ENCODE measurements around the gene PCGF6.

PCGF6 gene

DNA sequence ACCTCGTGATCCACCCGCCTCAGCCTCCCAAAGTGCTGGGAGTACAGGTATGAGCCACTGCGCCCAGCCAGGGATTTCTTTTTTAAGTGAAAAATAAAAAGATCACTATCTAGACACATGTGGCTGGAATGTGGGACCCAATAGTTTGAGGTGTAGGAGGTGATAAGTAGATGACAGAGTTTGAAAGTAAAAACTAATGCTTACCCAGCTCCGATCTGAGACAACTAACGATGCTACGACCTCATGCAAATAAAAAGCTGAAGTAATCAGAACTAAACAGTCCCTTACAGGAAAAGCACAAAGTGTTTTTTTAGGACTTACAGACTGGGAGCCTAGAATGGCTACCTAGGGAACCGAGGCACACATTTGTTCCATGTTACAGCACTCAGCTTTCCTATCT lies 23.0 kb downstream of the PCGF6 start:
- Histone ChIP-seq H3K9ac (ENCODE audit: low read depth, low read length) (no peak overlapping the region), H3K79me2 (ENCODE audit: insufficient read depth, low read length) (no peaks in the 10 kb centered on the region), H3K36me3 (ENCODE audit: insufficient read depth, low read length) (peaks cover 71% of the 10 kb centered on the region), H3K27ac (ENCODE audit: low read length) (no peak overlapping the region), H2AFZ (ENCODE audit: low read depth, low read length) (no peak overlapping the region), H3K4me1 (ENCODE audit: insufficient read depth, low read length) (no peaks in the 10 kb centered on the region), H3K27me3 (ENCODE audit: insufficient read depth, low read length, poor library complexity) (no peaks in the 10 kb centered on the region), H3K4me2 (ENCODE audit: insufficient read depth, low read length) (no peak overlapping the region), H4K20me1 (ENCODE audit: insufficient read depth, low read length) (no peaks in the 10 kb centered on the region; the same call in 1 of the 2 replicates), H3K4me3 (ENCODE audit: low read depth in 1 of 2, low read length in 2 of 2) (no peak overlapping the region), H3K9me3 (ENCODE audit: insufficient read depth, low read length, severe bottlenecking) (no peaks in the 10 kb centered on the region)
- no peak for DNase-seq
- ATAC-seq (ENCODE audit: insufficient read depth, low read depth): no peak
- no peak for TF ChIP-seq EZH2 (IDR thresholded peaks at IDR 0.05; ENCODE audit: borderline replicate concordance, low read depth, low read length, severe bottlenecking)
- TF ChIP-seq, protein P1, sequence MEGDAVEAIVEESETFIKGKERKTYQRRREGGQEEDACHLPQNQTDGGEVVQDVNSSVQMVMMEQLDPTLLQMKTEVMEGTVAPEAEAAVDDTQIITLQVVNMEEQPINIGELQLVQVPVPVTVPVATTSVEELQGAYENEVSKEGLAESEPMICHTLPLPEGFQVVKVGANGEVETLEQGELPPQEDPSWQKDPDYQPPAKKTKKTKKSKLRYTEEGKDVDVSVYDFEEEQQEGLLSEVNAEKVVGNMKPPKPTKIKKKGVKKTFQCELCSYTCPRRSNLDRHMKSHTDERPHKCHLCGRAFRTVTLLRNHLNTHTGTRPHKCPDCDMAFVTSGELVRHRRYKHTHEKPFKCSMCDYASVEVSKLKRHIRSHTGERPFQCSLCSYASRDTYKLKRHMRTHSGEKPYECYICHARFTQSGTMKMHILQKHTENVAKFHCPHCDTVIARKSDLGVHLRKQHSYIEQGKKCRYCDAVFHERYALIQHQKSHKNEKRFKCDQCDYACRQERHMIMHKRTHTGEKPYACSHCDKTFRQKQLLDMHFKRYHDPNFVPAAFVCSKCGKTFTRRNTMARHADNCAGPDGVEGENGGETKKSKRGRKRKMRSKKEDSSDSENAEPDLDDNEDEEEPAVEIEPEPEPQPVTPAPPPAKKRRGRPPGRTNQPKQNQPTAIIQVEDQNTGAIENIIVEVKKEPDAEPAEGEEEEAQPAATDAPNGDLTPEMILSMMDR (IDR thresholded peaks at IDR 0.05; ENCODE audit: borderline replicate concordance, extremely low read depth, low read length, poor library complexity, severe bottlenecking): no peak

DNA sequence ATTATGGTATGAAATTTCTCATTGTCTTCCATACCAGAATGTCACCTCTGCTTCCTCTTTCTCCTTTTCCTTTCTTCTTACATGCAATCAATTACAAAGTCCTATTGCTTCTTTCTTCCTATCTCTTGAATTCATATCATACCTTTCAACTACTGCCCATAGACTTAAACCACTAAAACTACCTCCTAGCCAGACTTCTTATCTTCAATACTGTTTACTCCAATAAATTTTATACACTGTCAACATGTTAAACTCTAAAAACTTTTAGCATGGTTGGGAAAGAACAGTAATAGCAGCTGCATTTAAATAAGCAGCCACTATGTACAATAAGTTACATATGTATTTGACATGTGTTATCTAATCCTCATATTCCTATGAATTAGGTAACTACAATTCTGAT lies 34.9 kb downstream of the PCGF6 start:
- no peak overlapping the region for H3K9ac ChIP-seq (ENCODE audit: low read depth, low read length)
- H3K4me1 ChIP-seq (ENCODE audit: insufficient read depth, low read length): no peaks in the 10 kb centered on the region
- DNase-seq: no peak
- TF ChIP-seq, protein P1 (IDR thresholded peaks at IDR 0.05; ENCODE audit: borderline replicate concordance, extremely low read depth, low read length, poor library complexity, severe bottlenecking): no peak
- no peak for TF ChIP-seq EZH2 (IDR thresholded peaks at IDR 0.05; ENCODE audit: borderline replicate concordance, low read depth, low read length, severe bottlenecking)
- no peaks in the 10 kb centered on the region for H3K27me3 ChIP-seq (ENCODE audit: insufficient read depth, low read length, poor library complexity)
- H3K4me3 ChIP-seq (ENCODE audit: low read depth in 1 of 2, low read length in 2 of 2): no peak overlapping the region
- no peak overlapping the region for H3K27ac ChIP-seq (ENCODE audit: low read length)
- ATAC-seq (ENCODE audit: insufficient read depth, low read depth): no peak
- H3K79me2 ChIP-seq (ENCODE audit: insufficient read depth, low read length): no peaks in the 10 kb centered on the region
- peaks cover 70% of the 10 kb centered on the region for H3K36me3 ChIP-seq (ENCODE audit: insufficient read depth, low read length)
- H3K4me2 ChIP-seq (ENCODE audit: insufficient read depth, low read length): no peak overlapping the region
- no peaks in the 10 kb centered on the region for H3K9me3 ChIP-seq (ENCODE audit: insufficient read depth, low read length, severe bottlenecking)
- no peak overlapping the region for H2AFZ ChIP-seq (ENCODE audit: low read depth, low read length)
- H4K20me1 ChIP-seq (ENCODE audit: insufficient read depth, low read length): no peaks in the 10 kb centered on the region

DNA sequence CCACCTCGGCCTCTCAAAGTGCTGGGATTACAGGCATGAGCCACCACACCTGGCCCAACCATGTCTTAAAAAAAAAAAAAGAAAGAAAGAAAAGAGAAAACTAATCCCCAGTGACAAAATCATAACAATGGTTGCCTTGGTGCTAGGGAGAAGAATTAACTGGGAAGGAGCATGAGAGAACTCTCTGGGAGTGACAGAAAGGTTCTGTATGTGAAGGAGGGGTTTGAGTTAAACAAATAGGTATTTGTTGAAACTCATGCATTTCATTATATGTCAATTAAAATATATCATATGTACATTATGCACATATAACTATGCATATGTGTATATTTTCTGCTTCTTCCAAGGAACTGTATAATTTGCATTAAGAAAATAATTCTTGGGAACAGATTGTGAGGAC lies 40.7 kb downstream of the PCGF6 start:
- DNase-seq (no peak), ATAC-seq (ENCODE audit: insufficient read depth, low read depth) (no peak)
- Histone ChIP-seq H3K4me3 (ENCODE audit: low read depth in 1 of 2, low read length in 2 of 2) (no peak overlapping the region), H4K20me1 (ENCODE audit: insufficient read depth, low read length) (0 out of 2 replicates have a peak, but pooled peaks cover 3% of the 10 kb centered on the region), H2AFZ (ENCODE audit: low read depth, low read length) (no peak overlapping the region), H3K4me1 (ENCODE audit: insufficient read depth, low read length) (no peaks in the 10 kb centered on the region), H3K79me2 (ENCODE audit: insufficient read depth, low read length) (no peaks in the 10 kb centered on the region), H3K27ac (ENCODE audit: low read length) (no peak overlapping the region), H3K9ac (ENCODE audit: low read depth, low read length) (no peak overlapping the region), H3K9me3 (ENCODE audit: insufficient read depth, low read length, severe bottlenecking) (no peaks in the 10 kb centered on the region), H3K4me2 (ENCODE audit: insufficient read depth, low read length) (no peak overlapping the region), H3K36me3 (ENCODE audit: insufficient read depth, low read length) (peaks cover 84% of the 10 kb centered on the region), H3K27me3 (ENCODE audit: insufficient read depth, low read length, poor library complexity) (no peaks in the 10 kb centered on the region)
- TF ChIP-seq EZH2 (IDR thresholded peaks at IDR 0.05; ENCODE audit: borderline replicate concordance, low read depth, low read length, severe bottlenecking): no peak
- TF ChIP-seq, protein P1 (IDR thresholded peaks at IDR 0.05; ENCODE audit: borderline replicate concordance, extremely low read depth, low read length, poor library complexity, severe bottlenecking): no peak

- H4K20me1 ChIP-seq (ENCODE audit: insufficient read depth, low read length): 0 out of 2 replicates have a peak, but pooled peaks cover 3% of the 10 kb centered on the region
- H3K9me3 ChIP-seq (ENCODE audit: insufficient read depth, low read length, severe bottlenecking): no peaks in the 10 kb centered on the region
- no peaks in the 10 kb centered on the region for H3K27me3 ChIP-seq (ENCODE audit: insufficient read depth, low read length, poor library complexity)
- no peaks in the 10 kb centered on the region for H3K79me2 ChIP-seq (ENCODE audit: insufficient read depth, low read length)
- TF ChIP-seq, protein P1 (IDR thresholded peaks at IDR 0.05; ENCODE audit: borderline replicate concordance, extremely low read depth, low read length, poor library complexity, severe bottlenecking): no peak
- no peak for TF ChIP-seq EZH2 (IDR thresholded peaks at IDR 0.05; ENCODE audit: borderline replicate concordance, low read depth, low read length, severe bottlenecking)
- DNase-seq: no peak
- no peak overlapping the region for H3K4me2 ChIP-seq (ENCODE audit: insufficient read depth, low read length)
- H3K36me3 ChIP-seq (ENCODE audit: insufficient read depth, low read length): peaks cover 76% of the 10 kb centered on the region
- H2AFZ ChIP-seq (ENCODE audit: low read depth, low read length): no peak overlapping the region
- no peak overlapping the region for H3K4me3 ChIP-seq (ENCODE audit: low read depth in 1 of 2, low read length in 2 of 2)
- H3K9ac ChIP-seq (ENCODE audit: low read depth, low read length): no peak overlapping the region
- no peak for ATAC-seq (ENCODE audit: insufficient read depth, low read depth)
- H3K27ac ChIP-seq (ENCODE audit: low read length): no peak overlapping the region
- H3K4me1 ChIP-seq (ENCODE audit: insufficient read depth, low read length): no peaks in the 10 kb centered on the region
These were observed 43.3 kb downstream of the PCGF6 start for GRCh38 chr10:103307594-103307993.
